Natural killer cell treated with Interleukin-12 subunit alpha and Interleukin-12 subunit beta and Interleukin-15 and Interleukin-18, amount 100 ng/mL, for 72 hours (primary cell): ENCODE measurements around the gene CASP4. TPM values are rescaled to one million over a fixed set of nuclear protein-coding genes. Genes with fewer than 3 reads are reported as not detected.

ENCODE experiments used
- ATAC-seq, 2 donors: fragments of 150-1000 bp; cut with Tn5 transposase in 1 of 2; sonication (Bioruptor Pico), chemical (Tn5 transposase) in 1 of 2; 2 replicates each; pipeline ENCODE4 v1.10.0; 2021
- DNase-seq: peaks from one replicate; pipeline ENCODE4 v3.0.0; 2022; ENCODE audit warnings: low spot score
- H3K27ac Mint-ChIP-seq, 2 donors: 1 replicate in 1 of 2; 2 replicates in 1 of 2; pipeline ENCODE4 v1.8.0; 2022; ENCODE audit warnings: mixed read lengths in 2 of 2, mild to moderate bottlenecking in 1 of 2, moderate library complexity in 1 of 2
- H3K27me3 Mint-ChIP-seq, 2 donors: 1 replicate in 1 of 2; 2 replicates in 1 of 2; pipeline ENCODE4 v1.8.0; 2022; ENCODE audit warnings: mixed read lengths in 2 of 2
- H3K36me3 Mint-ChIP-seq: one replicate; pipeline ENCODE4 v1.8.0; 2022; ENCODE audit warnings: mixed read lengths
- H3K4me1 Mint-ChIP-seq, 2 donors: 1 replicate in 1 of 2; 2 replicates in 1 of 2; pipeline ENCODE4 v1.8.0; 2022; ENCODE audit warnings: low read depth in 2 of 2, mixed read lengths in 2 of 2, mild to moderate bottlenecking in 1 of 2
- H3K4me3 Mint-ChIP-seq: one replicate; pipeline ENCODE4 v1.8.0; 2022; ENCODE audit warnings: mixed read lengths
- H3K9me3 Mint-ChIP-seq: 2 replicates; pipeline ENCODE4 v1.8.0; 2022; ENCODE audit warnings: mixed read lengths
- total RNA-seq, 2 donors: library from RNA; stranded (reverse); gene quantifications; one replicate each; pipeline ENCODE4 v1.2.3, GENCODE V29; 2022

CASP4 gene
- total RNA-seq, result 100 to 1,000 TPM; 118 to 211 TPM

DNA sequence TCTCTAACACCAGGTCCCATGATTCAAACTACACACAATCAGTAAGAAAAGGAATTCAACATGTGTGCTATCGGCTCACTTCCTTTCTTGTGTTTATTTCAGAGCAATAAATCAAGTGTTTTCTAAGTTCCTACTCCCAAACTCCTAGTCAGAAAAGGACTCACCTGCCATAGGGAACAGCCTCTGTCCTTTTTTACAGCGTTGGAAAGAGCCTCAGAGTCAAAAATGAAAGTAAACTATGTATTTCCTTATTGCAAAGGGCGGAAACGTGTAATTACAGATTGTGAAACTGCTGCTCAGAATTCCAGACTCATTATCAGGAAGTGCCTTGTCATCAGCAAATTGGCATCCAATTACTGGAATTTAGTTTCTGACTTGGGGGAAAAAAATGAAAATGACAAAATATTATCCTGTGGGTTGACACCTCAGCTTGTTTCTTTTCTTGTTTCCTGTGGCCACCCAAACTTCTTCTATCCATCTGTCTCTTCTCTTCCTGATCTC lies at the start of gene CASP4:
CASP4 (minus strand) TSS at position 220 of the 501 bp plus-strand sequence; CDS start at position 171, 49 bp downstream.
- DNase-seq (peak; percentile 61), ATAC-seq (peak; percentile 73 to 86)
- Mint-ChIP-seq H3K27ac (peak within 1 kb of the TSS; percentile 95 to 100), H3K4me3 (peak within 1 kb of the TSS; percentile 99), H3K27me3 (no peaks in the 10 kb centered on the region), H3K9me3 (peaks cover 4% of the 10 kb centered on the region), H3K36me3 (peaks cover 48% of the 10 kb centered on the region), H3K4me1 (peaks cover 51 to 57% of the 10 kb centered on the region in 2 donors)

DNA sequence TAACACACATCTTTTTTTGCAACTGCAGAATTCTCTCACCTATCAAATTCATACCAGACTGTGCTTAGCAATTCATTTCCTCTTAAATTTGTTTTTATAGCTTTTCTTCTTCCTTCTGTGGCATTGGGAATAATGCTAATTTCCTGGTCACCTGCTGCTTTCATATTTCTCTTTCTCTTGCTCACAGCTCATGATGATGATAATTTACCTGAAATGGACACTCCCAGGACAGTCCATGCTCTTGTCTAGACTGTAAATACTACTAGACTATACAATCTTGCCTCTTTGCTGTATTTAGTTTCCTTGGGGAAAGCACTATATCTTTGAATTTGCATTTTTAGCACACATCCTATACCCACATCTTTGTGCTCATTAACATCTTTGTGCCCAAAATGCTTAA lies 39.1 kb upstream of the CASP4 start:
- Mint-ChIP-seq H3K27me3 (no peaks in the 10 kb centered on the region), H3K9me3 (no peaks in the 10 kb centered on the region), H3K27ac (no peak overlapping the region), H3K36me3 (no peaks in the 10 kb centered on the region), H3K4me3 (no peak overlapping the region), H3K4me1 (no peaks in the 10 kb centered on the region)
- DNase-seq, result no peak
- no peak for ATAC-seq

- ATAC-seq (no peak), DNase-seq (no peak)
- no peak overlapping the region for H3K4me3 Mint-ChIP-seq
- H3K27me3 Mint-ChIP-seq, result no peaks in the 10 kb centered on the region
- H3K9me3 Mint-ChIP-seq, result no peaks in the 10 kb centered on the region
- H3K36me3 Mint-ChIP-seq, result no peaks in the 10 kb centered on the region
- peaks cover 6 to 7% of the 10 kb centered on the region in 2 donors for H3K4me1 Mint-ChIP-seq
- H3K27ac Mint-ChIP-seq, result no peak overlapping the region
These were observed 37.1 kb upstream of the CASP4 start for GRCh38 chr11:105005451-105005845.

GRCh38 chr11:105004021-105004420 lies 35.6 kb upstream of the CASP4 start:
- Mint-ChIP-seq H3K36me3 (no peaks in the 10 kb centered on the region), H3K27me3 (no peaks in the 10 kb centered on the region), H3K4me1 (peaks cover 6 to 8% of the 10 kb centered on the region in 2 donors), H3K27ac (no peak overlapping the region), H3K4me3 (no peak overlapping the region), H3K9me3 (no peaks in the 10 kb centered on the region)
- no peak for ATAC-seq
- no peak for DNase-seq

- H3K9me3 Mint-ChIP-seq, result no peaks in the 10 kb centered on the region
- H3K4me1 Mint-ChIP-seq, result peaks cover 6 to 8% of the 10 kb centered on the region in 2 donors
- DNase-seq (no peak), ATAC-seq (no peak)
- no peaks in the 10 kb centered on the region for H3K36me3 Mint-ChIP-seq
- H3K4me3 Mint-ChIP-seq, result no peak overlapping the region
- no peak overlapping the region for H3K27ac Mint-ChIP-seq
- H3K27me3 Mint-ChIP-seq, result no peaks in the 10 kb centered on the region
These were observed 34.8 kb upstream of the CASP4 start for GRCh38 chr11:105003151-105003550.

- no peak overlapping the region for H3K4me3 Mint-ChIP-seq
- H3K27me3 Mint-ChIP-seq, result no peaks in the 10 kb centered on the region
- peaks cover 6 to 8% of the 10 kb centered on the region in 2 donors for H3K4me1 Mint-ChIP-seq
- no peaks in the 10 kb centered on the region for H3K9me3 Mint-ChIP-seq
- DNase-seq, result peak; percentile 76
- peak overlapping the region in 1 of 2 donors; percentile 0 for H3K27ac Mint-ChIP-seq
- H3K36me3 Mint-ChIP-seq, result no peaks in the 10 kb centered on the region
- peak; percentile 68 to 87 for ATAC-seq
These were observed 32.4 kb upstream of the CASP4 start for GRCh38 chr11:105000797-105001196.

DNA sequence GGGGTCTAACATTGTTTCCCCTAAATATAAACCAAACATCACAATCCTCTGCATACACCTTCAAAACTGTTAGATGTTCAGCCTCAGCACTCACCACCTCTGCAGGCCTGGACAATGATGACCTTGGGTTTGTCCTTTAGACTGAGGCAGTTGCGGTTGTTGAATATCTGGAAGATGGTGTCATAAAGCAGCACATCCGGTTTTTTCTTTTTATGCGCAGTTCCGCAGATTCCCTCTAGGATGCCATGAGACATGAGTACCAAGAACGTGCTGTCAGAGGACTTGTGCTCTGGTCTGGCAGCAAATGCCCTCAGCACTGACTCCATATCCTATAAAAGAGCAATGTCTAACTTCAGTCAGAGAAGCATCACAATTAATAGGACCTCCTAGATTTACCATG lies 31.8 kb upstream of the CASP4 start:
- Mint-ChIP-seq H3K4me1 (peaks cover 6 to 8% of the 10 kb centered on the region in 2 donors), H3K27ac (no peak overlapping the region), H3K4me3 (no peak overlapping the region), H3K36me3 (no peaks in the 10 kb centered on the region), H3K9me3 (no peaks in the 10 kb centered on the region), H3K27me3 (no peaks in the 10 kb centered on the region)
- no peak for ATAC-seq
- DNase-seq, result no peak

- no peaks in the 10 kb centered on the region for H3K27me3 Mint-ChIP-seq
- no peak overlapping the region for H3K4me3 Mint-ChIP-seq
- peaks cover 6 to 8% of the 10 kb centered on the region in 2 donors for H3K4me1 Mint-ChIP-seq
- no peaks in the 10 kb centered on the region for H3K36me3 Mint-ChIP-seq
- no peak for ATAC-seq
- H3K9me3 Mint-ChIP-seq, result no peaks in the 10 kb centered on the region
- DNase-seq, result no peak
- no peak overlapping the region for H3K27ac Mint-ChIP-seq
These were observed 31.3 kb upstream of the CASP4 start for GRCh38 chr11:104999721-105000120.

DNA sequence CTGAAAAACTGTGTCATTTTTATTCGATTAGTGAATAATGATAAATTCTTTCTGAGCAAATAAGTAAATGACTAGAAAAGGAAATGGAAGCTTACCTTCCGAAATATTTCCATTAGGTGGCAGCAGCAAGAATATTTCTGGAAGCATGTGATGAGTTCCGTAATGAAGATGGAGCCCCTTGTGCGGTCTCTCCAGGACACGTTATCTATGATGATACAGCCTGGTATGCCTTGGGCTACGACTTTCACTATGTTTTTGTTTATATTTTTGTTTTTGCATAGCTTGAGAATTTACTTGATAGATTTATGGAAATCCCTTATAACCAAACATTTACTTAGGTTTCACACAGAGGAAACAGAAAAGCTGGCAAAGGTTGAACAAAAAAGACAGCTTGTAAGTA lies 28.9 kb upstream of the CASP4 start:
- H3K27ac Mint-ChIP-seq, result no peak overlapping the region
- H3K4me3 Mint-ChIP-seq, result no peak overlapping the region
- no peak for DNase-seq
- H3K27me3 Mint-ChIP-seq, result no peaks in the 10 kb centered on the region
- ATAC-seq, result no peak
- H3K36me3 Mint-ChIP-seq, result no peaks in the 10 kb centered on the region
- H3K9me3 Mint-ChIP-seq, result no peaks in the 10 kb centered on the region
- peaks cover 6 to 8% of the 10 kb centered on the region in 2 donors for H3K4me1 Mint-ChIP-seq

DNA sequence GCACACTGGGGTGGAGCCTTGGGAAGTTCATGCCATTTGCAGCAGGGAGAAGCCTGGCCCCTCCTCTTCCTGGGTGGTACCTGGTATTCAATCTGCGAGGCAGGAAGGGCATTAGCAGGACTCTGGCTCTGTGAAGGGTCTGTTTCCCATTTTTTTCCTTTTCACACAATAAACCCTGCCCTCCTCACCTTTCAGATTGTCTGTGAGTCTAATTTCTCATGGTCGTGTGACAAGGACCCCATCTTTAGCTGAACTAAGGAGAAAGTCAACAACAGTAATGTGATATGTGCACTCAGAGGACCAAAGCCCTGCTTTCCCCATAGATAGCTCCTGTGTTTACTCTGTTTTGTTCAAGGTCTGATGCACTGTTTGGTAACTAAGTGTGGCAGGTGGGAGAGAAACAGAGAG lies 26.6 kb upstream of the CASP4 start:
- Mint-ChIP-seq H3K4me1 (no peaks in the 10 kb centered on the region), H3K27me3 (peaks cover 0 to 2% of the 10 kb centered on the region in 2 donors), H3K4me3 (no peak overlapping the region), H3K9me3 (no peaks in the 10 kb centered on the region), H3K36me3 (no peaks in the 10 kb centered on the region), H3K27ac (no peak overlapping the region)
- no peak for DNase-seq
- no peak for ATAC-seq

GRCh38 chr11:104992781-104993180 lies 24.4 kb upstream of the CASP4 start:
- peaks cover 0 to 2% of the 10 kb centered on the region in 2 donors for H3K27me3 Mint-ChIP-seq
- peaks cover 7% of the 10 kb centered on the region for H3K36me3 Mint-ChIP-seq
- DNase-seq (no peak), ATAC-seq (no peak)
- no peaks in the 10 kb centered on the region for H3K9me3 Mint-ChIP-seq
- H3K4me1 Mint-ChIP-seq, result no peaks in the 10 kb centered on the region
- H3K4me3 Mint-ChIP-seq, result no peak overlapping the region
- no peak overlapping the region for H3K27ac Mint-ChIP-seq

DNA sequence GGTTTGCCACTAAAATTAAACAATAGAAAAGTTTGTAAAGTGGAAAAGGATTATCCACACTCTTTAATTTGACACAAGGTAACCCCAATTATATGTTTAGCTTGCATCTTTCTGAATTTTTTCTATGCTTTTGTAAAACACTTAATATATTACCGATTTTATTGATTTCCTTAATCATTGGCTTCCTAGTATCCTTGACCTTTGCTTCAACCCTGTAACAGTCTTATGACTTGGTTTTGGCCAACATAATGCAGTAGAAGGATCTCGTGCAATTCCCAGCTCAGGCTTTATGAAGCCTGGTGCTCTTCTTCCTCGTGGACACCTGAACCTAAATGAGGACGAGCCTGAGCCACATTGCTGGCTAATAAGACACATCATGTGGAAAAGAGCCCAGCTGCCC lies 23.6 kb upstream of the CASP4 start:
- DNase-seq (no peak), ATAC-seq (no peak)
- H3K27ac Mint-ChIP-seq, result no peak overlapping the region
- H3K9me3 Mint-ChIP-seq, result no peaks in the 10 kb centered on the region
- no peaks in the 10 kb centered on the region for H3K4me1 Mint-ChIP-seq
- no peak overlapping the region for H3K4me3 Mint-ChIP-seq
- peaks cover 0 to 2% of the 10 kb centered on the region in 2 donors for H3K27me3 Mint-ChIP-seq
- H3K36me3 Mint-ChIP-seq, result peaks cover 12% of the 10 kb centered on the region

- Mint-ChIP-seq H3K4me1 (no peaks in the 10 kb centered on the region), H3K27me3 (no peaks in the 10 kb centered on the region), H3K9me3 (no peaks in the 10 kb centered on the region), H3K27ac (no peak overlapping the region), H3K4me3 (no peak overlapping the region), H3K36me3 (peaks cover 12% of the 10 kb centered on the region)
- no peak for ATAC-seq
- no peak for DNase-seq
These were observed 16.4 kb upstream of the CASP4 start for GRCh38 chr11:104984808-104985207.

- no peak overlapping the region for H3K4me3 Mint-ChIP-seq
- ATAC-seq, result no peak
These were observed 11.5 kb upstream of the CASP4 start for GRCh38 chr11:104979839-104980238.

DNA sequence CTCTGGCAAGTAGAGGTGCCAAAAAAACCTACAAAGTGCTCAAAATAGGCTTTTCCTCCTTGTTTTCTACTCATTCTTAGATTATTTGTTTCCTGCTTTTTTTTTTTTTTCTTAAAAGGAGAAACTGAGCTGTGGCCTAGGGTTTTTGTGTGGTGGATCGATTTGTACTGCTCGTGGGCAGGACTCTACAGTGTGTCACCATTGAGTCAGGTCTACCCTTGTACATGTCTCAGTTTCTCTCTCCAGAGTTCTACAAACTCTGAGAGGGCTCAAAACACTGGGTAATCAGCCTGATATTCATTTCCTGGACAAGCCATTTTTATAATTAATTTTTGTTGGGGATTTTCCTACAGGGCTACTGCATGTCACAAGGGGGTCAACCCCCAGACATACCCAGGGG lies 5.2 kb upstream of the CASP4 start:
- no peak for ATAC-seq
- Mint-ChIP-seq H3K4me3 (no peak overlapping the region), H3K27ac (no peak overlapping the region), H3K4me1 (peaks cover 19 to 23% of the 10 kb centered on the region in 2 donors), H3K9me3 (no peaks in the 10 kb centered on the region), H3K36me3 (peaks cover 34% of the 10 kb centered on the region), H3K27me3 (no peaks in the 10 kb centered on the region)
- no peak for DNase-seq

More at GRCh38 chr11:104979839-104980238, 11.5 kb upstream of the CASP4 start:
- no peak for DNase-seq
- H3K36me3 Mint-ChIP-seq, result peaks cover 4% of the 10 kb centered on the region
- no peak overlapping the region for H3K27ac Mint-ChIP-seq
- H3K9me3 Mint-ChIP-seq, result no peaks in the 10 kb centered on the region
- H3K27me3 Mint-ChIP-seq, result no peaks in the 10 kb centered on the region
- peaks cover 0 to 5% of the 10 kb centered on the region in 2 donors for H3K4me1 Mint-ChIP-seq
